ENCODE data around the gene MYBPC1. TPM values are rescaled to one million over a fixed set of nuclear protein-coding genes. Genes with fewer than 3 reads are reported as not detected.
A peak's percentile ranks its signal among the peaks of the same experiment; 100 is the strongest.

MYBPC1 gene
- polyA plus RNA-seq, 3 donors from 2014 or later, result not detected

DNA sequence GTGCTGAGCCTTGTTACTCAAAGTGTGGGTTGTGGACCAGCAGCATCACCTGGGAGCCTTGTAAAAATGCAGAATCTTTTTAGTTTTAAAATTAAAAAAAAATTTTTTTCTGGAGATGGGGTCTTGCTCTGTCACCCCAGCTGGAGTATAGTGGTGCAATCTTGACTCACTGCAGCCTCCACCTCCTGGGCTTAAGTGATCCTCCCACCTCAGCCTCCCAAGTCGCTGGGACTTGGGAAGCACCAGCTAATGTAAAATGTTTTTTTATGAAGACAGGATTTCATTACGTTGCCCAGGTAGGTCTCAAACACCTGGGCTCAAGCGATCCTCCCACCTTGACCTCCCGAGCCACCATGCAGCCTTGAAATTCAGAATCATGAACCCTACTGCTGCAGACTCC is 14.4 kb downstream of the MYBPC1 start:
- no peaks in the 10 kb centered on the region for H3K4me1 Mint-ChIP-seq
- no peak overlapping the region for H3K4me3 Mint-ChIP-seq

DNA sequence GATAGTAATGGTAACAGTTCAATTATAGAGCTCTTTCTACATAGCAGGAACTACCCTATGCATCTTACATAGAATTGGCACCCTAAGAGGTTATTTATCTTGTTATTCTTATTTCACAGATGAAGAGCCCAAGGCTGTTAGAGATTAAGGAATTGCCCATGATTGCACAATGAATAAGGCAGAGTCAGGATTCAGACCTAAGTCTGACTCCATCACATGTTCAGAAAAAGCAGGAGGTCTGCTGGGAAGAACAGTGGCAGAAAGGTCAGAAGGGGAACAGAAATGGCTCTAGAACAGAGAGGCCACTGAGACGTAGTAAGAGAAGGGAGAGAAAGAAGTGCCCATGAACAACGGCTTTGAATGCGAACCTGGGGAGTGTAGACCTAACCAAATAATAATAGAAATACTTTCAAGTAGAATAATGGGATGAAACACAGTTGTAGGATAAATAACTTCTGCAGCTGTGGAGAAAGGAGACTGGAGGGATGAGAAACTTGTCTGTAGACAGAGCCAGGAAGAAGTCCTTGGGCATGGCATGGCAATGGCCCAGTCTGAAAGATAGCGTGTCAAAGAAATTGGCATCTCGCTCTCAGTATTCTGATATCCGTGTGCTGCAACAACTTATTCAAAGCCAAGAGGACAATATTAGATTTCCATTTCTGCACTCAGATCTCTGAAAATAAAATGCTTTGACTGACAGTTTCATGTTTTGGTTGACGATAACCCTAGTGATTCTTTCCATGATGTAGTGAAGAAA is 17.6 kb downstream of the MYBPC1 start:
- Mint-ChIP-seq H3K4me3 (no peak overlapping the region), H3K27ac (no peak overlapping the region), H3K27me3 (ENCODE audit: low read depth in 3 of 3) (peaks cover 0 to 3% (median 2%) of the 10 kb centered on the region in 3 donors), H3K4me1 (peaks cover 10 to 11% of the 10 kb centered on the region in 2 donors), H3K36me3 (no peaks in the 10 kb centered on the region), H3K9me3 (no peaks in the 10 kb centered on the region)
- DNase-seq, result no peak

More for the DNA sequence above, 14.4 kb downstream of the MYBPC1 start:
- Mint-ChIP-seq H3K9me3 (no peaks in the 10 kb centered on the region), H3K27me3 (ENCODE audit: low read depth in 3 of 3) (peaks cover 0 to 3% (median 2%) of the 10 kb centered on the region in 3 donors), H3K27ac (no peak overlapping the region), H3K36me3 (no peaks in the 10 kb centered on the region)
- no peak for DNase-seq

GRCh38 chr12:101616027-101616494 is 21.3 kb downstream of the MYBPC1 start:
- DNase-seq, result peak in 1 of 3 donors; percentile 3
- peak overlapping the region in 1 of 6 donors; percentile 3 for H3K27ac Mint-ChIP-seq
- no peaks in the 10 kb centered on the region for H3K36me3 Mint-ChIP-seq
- peaks cover 0 to 4% (median 1%) of the 10 kb centered on the region in 3 donors for H3K27me3 Mint-ChIP-seq (ENCODE audit: low read depth in 3 of 3)
- no peaks in the 10 kb centered on the region for H3K9me3 Mint-ChIP-seq
- peaks cover 10 to 11% of the 10 kb centered on the region in 2 donors for H3K4me1 Mint-ChIP-seq
- H3K4me3 Mint-ChIP-seq, result peak overlapping the region in 1 of 5 donors; percentile 25

- H3K4me1 Mint-ChIP-seq, result peaks cover 10 to 11% of the 10 kb centered on the region in 2 donors
Observed at GRCh38 chr12:101619026-101619786, 24.4 kb downstream of the MYBPC1 start.

GRCh38 chr12:101619858-101620761 is 25.3 kb downstream of the MYBPC1 start:
- DNase-seq, result no peak
- Mint-ChIP-seq H3K4me3 (no peak overlapping the region), H3K27ac (no peak overlapping the region), H3K27me3 (ENCODE audit: low read depth in 3 of 3) (peaks cover 0 to 6% (median 1%) of the 10 kb centered on the region in 3 donors), H3K4me1 (peaks cover 10 to 11% of the 10 kb centered on the region in 2 donors), H3K9me3 (no peaks in the 10 kb centered on the region), H3K36me3 (no peaks in the 10 kb centered on the region)

More at GRCh38 chr12:101619026-101619786, 24.4 kb downstream of the MYBPC1 start:
- no peak for DNase-seq
- Mint-ChIP-seq H3K36me3 (no peaks in the 10 kb centered on the region), H3K9me3 (no peaks in the 10 kb centered on the region), H3K4me3 (no peak overlapping the region), H3K27ac (peak overlapping the region in 1 of 6 donors; percentile 23), H3K27me3 (ENCODE audit: low read depth in 3 of 3) (peaks cover 0 to 4% (median 1%) of the 10 kb centered on the region in 3 donors)

DNA sequence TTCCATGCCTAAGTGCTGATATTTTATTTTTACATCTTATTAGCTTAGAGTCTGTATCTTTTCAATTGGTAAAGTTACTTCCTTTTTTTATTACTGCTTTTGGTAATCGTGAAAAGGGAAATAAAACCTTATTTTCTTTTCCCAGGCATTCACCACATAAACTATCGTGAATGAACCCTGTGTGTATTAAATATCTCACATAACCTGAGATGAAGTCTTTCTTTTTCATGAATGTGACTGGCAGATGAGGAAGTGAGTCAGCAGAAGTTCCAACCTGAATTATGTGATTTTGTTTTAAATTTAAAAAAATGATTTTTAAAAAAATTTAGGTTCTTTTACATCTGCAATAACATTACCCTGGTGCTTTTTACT is 26.0 kb downstream of the MYBPC1 start:
- H3K4me1 Mint-ChIP-seq, result peaks cover 8 to 9% of the 10 kb centered on the region in 2 donors
- no peak for DNase-seq
- H3K27ac Mint-ChIP-seq, result no peak overlapping the region
- peaks cover 0 to 6% (median 1%) of the 10 kb centered on the region in 3 donors for H3K27me3 Mint-ChIP-seq (ENCODE audit: low read depth in 3 of 3)
- no peak overlapping the region for H3K4me3 Mint-ChIP-seq
- H3K9me3 Mint-ChIP-seq, result no peaks in the 10 kb centered on the region
- no peaks in the 10 kb centered on the region for H3K36me3 Mint-ChIP-seq

DNA sequence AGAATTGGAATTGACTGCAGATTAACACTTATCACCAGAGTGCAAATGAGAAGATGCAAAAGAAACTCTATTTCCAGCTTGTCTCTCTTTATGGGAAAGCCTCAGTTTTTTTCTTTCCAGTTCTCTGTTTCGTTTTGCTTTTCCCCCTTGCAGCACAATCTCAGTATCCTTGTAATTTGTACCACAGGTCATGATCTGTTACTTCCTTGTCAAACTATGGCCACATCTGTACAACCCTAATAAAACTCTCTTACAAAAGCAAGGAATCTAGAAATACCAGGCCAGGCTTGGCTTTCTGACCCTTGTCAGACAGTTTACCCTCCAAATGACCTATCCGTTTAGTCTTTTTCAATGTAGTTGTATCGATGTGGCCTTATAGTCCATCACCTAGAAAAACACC is 33.9 kb downstream of the MYBPC1 start:
- no peak overlapping the region for H3K27ac Mint-ChIP-seq
- no peaks in the 10 kb centered on the region for H3K9me3 Mint-ChIP-seq
- peaks cover 0 to 7% (median 3%) of the 10 kb centered on the region in 3 donors for H3K27me3 Mint-ChIP-seq (ENCODE audit: low read depth in 3 of 3)
- no peak overlapping the region for H3K4me3 Mint-ChIP-seq
- no peak for DNase-seq
- H3K36me3 Mint-ChIP-seq, result no peaks in the 10 kb centered on the region
- no peaks in the 10 kb centered on the region for H3K4me1 Mint-ChIP-seq

- no peak overlapping the region for H3K4me3 Mint-ChIP-seq
- no peak overlapping the region for H3K27ac Mint-ChIP-seq
Observed at GRCh38 chr12:101634724-101635123, 40.0 kb downstream of the MYBPC1 start.

GRCh38 chr12:101637936-101638335 is 43.2 kb downstream of the MYBPC1 start:
- Mint-ChIP-seq H3K4me1 (peaks cover 0 to 6% of the 10 kb centered on the region in 2 donors), H3K36me3 (no peaks in the 10 kb centered on the region), H3K4me3 (no peak overlapping the region), H3K9me3 (no peaks in the 10 kb centered on the region), H3K27ac (no peak overlapping the region), H3K27me3 (ENCODE audit: low read depth in 3 of 3) (peaks cover 1 to 15% (median 6%) of the 10 kb centered on the region in 3 donors)
- no peak for DNase-seq

More at GRCh38 chr12:101634724-101635123, 40.0 kb downstream of the MYBPC1 start:
- H3K9me3 Mint-ChIP-seq, result no peaks in the 10 kb centered on the region
- H3K27me3 Mint-ChIP-seq (ENCODE audit: low read depth in 3 of 3), result peaks cover 0 to 7% (median 2%) of the 10 kb centered on the region in 3 donors
- H3K36me3 Mint-ChIP-seq, result no peaks in the 10 kb centered on the region
- DNase-seq, result no peak
- H3K4me1 Mint-ChIP-seq, result no peaks in the 10 kb centered on the region

DNA sequence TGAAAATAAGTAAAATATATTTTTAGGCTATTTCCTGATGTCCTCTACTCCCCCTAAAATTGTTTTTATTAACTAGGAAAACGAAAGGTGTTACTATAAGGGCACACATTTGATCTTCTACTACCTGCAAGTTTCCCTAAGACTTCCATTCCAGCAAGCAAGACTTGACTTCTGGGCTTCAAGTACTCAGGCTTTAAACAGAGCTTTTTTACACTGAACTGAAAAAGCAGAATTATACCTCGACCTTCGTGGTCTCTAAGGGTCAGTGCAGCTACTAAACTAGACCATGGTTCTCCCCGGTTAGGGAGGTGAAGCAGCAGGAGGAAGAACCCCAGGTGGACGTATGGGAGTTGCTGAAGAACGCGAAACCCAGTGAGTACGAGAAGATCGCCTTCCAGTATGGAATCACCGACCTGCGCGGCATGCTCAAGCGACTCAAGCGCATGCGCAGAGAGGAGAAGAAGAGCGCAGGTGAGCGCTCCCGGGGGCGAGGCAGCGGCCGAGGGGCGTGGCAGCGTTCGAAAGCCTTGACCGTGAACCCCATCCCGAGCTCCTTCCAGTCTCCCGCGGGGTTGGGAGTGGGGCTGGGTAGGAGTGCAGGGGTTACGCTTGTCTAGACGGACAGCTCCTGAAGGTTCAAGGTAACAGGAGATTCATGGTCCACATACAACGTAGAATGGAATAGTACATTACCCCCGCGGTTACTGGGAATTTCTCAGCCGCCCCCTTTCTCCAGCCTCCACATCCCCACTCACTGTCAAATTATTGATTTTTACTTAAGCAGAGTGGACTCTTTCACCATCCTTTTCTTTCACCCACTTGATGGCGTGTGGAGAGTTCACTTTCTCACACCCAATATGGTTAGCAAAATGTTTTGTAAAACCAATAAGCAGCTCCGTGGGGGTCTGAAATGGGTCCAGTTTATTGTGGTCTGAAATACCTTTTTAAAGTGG is 47.6 kb downstream of the MYBPC1 start:
- H3K4me1 Mint-ChIP-seq, result peaks cover 2 to 6% of the 10 kb centered on the region in 2 donors
- H3K27me3 Mint-ChIP-seq (ENCODE audit: low read depth in 3 of 3), result peaks cover 1 to 16% (median 6%) of the 10 kb centered on the region in 3 donors
- H3K4me3 Mint-ChIP-seq, result peak overlapping the region in 2 of 5 donors; percentile 24 to 57
- H3K27ac Mint-ChIP-seq, result no peak overlapping the region
- no peak for DNase-seq
- no peaks in the 10 kb centered on the region for H3K36me3 Mint-ChIP-seq
- no peaks in the 10 kb centered on the region for H3K9me3 Mint-ChIP-seq

DNA sequence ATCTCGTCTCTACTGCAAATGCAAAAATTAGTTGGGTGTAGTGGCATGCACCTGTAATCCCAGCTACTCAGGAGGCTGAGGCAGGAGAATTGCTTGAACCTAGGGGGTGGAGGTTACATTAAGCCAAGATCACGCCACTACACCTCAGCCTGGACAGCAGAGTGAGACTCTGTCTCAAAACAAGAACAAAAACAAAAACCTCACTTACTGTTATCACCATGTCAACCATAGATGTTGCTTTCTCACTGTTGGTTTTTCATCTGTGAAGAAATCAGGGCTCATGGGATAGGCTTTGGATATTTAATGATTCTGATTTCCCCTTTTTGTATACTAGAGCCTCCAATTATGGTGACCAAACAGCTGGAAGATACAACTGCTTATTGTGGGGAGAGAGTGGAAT is 52.9 kb downstream of the MYBPC1 start:
- Mint-ChIP-seq H3K4me3 (no peak overlapping the region), H3K36me3 (no peaks in the 10 kb centered on the region), H3K9me3 (no peaks in the 10 kb centered on the region), H3K27ac (no peak overlapping the region), H3K4me1 (peaks cover 0 to 2% of the 10 kb centered on the region in 2 donors), H3K27me3 (ENCODE audit: low read depth in 3 of 3) (peaks cover 1 to 8% (median 4%) of the 10 kb centered on the region in 3 donors)
- no peak for DNase-seq

GRCh38 chr12:101648195-101648594 is 53.4 kb downstream of the MYBPC1 start:
- no peak overlapping the region for H3K27ac Mint-ChIP-seq
- H3K9me3 Mint-ChIP-seq, result no peaks in the 10 kb centered on the region
- no peak for DNase-seq
- no peak overlapping the region for H3K4me3 Mint-ChIP-seq
- peaks cover 0 to 2% of the 10 kb centered on the region in 2 donors for H3K4me1 Mint-ChIP-seq
- no peaks in the 10 kb centered on the region for H3K36me3 Mint-ChIP-seq
- peaks cover 1 to 4% (median 4%) of the 10 kb centered on the region in 3 donors for H3K27me3 Mint-ChIP-seq (ENCODE audit: low read depth in 3 of 3)
